Measurements from ENCODE around the gene TSR2.
"Not testable (repeated sequence)": the region's sequence is repeated elsewhere in the genome, so short reads cannot be mapped to it uniquely, and the experiment has no call there.

The TSR2 gene

DNA sequence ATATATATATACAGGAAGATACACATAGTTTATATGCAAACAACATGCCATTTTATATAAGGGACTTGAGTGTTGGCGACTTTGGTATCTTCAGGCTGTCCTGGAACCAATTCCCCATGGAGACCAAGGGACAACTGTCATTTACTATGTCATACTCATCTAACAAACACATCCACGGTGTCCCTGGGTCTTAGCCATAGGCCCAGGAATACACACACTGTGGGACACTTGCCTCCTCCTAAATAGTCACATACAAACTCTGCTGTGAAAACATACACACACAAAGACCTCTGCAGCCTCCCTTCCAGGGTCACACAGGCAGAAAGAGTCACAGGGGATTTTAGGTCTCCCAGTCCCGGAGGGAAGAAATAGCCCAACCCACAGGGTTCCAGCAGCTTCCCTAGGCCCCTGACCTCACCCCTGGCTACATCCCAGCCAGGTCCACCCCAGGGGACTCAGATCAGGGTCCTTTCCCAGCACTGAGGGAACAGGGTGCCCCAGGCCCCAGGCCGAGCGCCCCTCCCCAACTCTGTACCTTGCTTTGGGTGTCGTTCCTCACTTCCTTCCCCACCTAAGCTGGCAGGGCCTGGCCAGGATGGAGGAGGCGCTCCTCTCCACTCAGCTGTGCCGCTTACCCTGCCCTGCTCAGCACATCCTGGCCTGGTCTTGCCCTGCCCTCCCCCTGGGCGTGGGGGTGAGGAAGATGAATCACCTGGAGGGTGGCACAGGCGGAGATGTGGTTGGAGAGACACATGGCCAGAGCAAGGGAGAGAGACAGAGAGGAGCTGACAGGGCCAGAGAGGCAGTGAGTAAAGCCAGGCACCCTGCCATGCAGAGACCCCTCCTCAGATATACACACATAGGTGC, 34.0 kb downstream of the TSR2 start:
- DNase-seq: no peak

DNA sequence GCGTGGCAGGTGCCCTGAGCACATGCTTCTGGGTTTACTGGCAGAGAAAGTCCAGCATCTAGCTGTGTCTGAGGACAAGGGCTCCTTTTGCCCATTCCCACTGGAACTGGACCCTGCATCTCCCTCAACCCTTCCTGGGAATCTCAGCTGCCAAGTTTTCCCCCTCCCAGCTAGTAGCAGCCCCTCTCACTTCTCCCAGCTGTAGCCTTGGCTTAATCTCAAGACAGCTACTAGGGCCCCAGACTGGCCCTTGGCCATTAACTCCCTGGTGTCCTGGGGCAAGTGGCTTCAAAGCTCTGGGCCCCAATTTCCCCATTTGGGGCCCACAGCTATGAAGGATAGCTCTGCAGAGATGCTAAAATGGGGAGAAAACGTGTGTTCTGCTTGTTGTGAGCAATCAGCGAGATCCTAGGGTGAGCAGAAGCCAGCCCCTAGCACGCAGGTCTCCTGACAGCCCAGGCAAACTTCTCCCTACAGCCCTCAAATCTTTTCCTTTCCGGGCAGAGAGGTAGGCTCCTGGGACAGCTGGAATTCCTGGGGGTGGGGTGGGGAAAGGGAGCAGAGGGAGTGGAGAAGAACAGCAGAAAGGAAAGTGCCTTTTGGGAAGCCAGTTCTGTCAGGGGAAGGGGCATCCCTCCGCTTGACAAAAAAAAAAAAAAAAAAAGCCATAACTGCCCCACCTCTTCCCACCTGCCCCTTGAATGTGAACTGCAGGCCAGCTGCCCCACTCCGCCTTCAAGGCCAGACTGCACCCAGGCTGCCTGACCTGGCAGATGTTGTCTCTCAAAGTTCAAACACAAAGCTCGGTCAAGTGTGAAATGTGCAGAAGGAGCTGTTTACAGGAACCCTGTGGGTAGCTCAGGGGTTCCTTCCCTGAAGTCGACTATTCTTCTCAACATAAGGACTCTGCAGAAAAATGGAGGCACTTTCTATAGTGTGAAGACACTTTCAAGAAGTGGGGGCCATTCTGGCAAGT, 39.2 kb downstream of the TSR2 start:
- no peak for DNase-seq

DNA sequence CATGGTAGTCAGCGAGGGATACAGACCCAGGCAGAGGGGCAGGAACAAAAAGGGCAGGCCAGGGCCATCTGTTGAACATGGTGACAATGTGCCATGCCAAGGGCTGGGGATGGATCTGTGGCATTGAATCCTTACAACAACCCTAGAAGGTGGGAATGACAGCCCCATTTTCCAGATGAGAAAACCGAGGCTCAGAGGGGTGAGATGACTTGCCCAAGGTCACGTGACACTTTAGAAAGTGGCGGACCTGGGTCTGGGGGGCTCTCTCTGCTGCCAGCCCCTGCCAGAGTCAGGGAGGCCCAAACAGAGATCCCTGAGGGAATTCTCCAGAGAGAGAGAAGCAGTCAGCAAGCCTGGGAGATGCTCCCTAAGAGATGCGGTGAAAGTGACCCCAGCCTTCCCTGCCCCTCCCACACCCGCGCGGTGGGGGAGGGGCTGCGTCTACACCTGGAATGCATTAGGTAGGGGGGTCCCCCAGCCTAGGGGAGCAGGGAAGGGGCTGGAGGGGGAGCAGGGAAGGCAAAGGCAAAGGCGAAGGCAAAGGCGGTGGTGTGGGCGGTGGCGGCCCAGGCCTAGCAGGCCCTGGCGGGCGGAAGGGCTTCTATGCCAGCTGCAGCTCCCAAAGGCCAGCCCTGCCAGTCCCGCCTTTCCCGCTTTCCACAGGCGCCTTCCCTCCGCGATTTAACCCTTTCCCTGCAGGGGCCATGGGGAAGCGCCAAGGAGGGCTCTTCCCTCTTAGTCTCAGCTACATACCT, 42.8 kb downstream of the TSR2 start:
- DNase-seq: no peak

DNA sequence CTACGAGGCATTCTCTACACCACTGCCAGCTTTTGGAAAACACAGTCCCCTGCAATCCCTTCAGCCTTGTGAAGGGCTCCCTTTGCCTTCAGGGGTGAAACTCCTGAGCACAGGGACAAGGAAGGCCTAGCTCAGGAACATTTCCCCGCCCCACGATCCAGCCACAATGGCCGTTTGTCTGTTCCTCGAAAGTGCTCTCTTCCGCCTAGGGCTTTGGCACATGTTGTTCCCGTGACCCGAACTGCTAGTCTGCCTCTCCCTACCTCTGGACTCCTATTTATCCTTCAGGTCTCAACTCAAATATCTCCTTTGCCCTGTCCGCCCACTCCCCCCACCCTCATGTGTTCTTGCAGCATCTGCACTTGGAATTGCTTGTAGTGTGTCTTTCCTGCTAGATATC, 43.7 kb downstream of the TSR2 start:
- no peak for DNase-seq

DNA sequence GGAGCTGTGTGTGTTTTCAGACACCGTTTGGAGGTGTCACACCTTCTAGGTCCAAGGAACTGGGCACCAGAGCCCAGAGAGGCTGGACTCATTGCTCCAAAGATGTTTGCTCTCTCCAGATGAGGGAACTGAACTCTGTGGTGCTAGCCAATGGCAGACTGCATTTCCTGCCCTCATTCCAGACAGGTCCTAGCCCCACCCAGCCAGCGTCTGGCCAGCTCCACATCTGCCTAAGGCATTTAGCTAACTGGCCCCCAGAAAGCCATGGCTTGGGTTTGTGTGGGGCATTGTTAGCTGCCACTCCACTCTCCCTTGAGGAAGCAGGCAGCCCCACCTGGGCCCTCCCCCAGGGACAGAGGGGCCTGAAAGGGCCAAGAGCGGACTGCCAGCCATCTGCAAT, 44.5 kb downstream of the TSR2 start:
- DNase-seq: no peak

DNA sequence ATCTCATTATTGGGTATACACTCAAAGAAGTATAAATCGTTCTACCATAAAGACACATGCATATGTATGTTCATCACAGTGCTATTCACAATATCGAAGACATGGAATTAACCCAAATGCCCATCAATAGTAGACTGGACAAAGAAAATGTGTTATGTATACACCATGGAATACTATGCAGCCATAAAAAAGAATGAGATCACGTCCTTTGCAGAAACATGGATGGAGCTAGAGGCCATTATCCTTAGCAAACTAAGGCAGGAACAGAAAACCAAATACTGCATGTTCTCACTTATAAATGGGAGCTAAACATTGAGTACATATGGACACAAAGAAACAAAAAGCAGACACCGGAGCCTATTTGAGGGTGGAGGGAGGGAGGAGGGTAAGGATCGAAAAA, 49.6 kb downstream of the TSR2 start:
- not testable (repeated sequence) for DNase-seq

DNA sequence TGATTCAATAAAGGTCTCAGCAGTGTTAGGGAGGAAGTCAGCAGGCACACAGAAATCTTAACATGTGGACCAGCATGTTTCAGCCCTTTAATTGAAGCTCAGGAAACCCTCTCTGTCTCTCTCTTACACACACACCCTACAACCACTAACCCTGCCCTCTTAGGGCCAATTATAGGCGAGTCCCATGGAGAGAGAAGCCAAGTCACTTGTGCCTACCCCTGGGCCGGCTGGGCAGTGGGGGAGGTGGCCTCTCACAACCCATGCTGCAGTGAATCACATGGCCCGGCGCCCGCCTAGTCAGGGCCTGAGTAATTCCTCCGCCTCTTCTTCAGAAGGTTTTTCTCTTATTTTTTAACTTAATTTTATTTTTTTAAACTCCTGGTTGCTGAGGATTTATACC, 52.1 kb downstream of the TSR2 start:
- no peak for DNase-seq

DNA sequence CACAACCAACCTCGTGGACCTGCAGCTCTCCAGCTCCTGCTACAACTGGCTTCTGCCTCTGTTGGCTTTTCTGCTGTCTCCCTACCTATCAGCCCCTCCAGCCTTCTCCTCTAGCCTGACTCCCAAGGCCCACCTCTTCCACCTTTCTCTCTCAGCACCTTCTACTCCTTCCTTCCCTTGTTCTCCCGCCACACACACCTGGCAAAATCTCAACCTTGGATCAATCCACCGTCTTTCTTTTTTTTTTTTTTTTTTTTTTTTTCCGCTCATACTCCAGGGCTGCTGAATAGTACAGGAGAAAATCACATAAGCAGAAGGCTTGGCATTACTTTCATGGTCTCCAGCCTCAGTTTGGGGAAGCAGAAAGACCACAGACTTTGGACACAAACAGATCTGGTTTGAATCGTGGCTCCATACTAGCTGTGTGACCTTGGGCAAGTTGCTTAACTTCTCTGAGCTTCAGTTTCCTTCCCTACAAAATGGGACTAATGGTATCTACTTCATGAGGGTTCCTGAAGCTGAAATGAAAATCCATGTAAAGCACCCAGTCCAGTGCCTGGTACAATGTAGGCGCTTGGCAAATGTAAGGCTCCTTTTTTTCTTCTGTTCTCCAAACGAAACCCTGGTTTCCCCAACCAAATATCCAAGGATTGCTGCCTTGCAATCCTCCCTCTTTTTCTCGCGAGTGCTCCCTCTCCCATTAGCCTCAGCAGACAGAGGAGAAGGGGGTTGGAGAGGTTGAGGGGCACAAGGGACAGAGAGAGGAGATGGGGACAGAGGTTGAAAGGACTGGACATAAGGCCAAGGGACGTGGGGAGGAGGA, 54.2 kb downstream of the TSR2 start:
- no peak for DNase-seq

Data from suppressor macrophage treated with lipopolysaccharide for 4 hours (primary cell).